Mucosa of rectum (tissue), 2 donors: ENCODE measurements around the gene CELSR2.

Experiments
- H3K27ac ChIP-seq, 2 donors: one replicate each; pipeline ENCODE4 v1.7.0; 2013; ENCODE audit warnings: inconsistent platforms in 2 of 2, low read depth in 2 of 2, low read length in 2 of 2
- H3K27me3 ChIP-seq, 2 donors: one replicate each; pipeline ENCODE4 v1.7.0; 2013; ENCODE audit warnings: low read length in 2 of 2; ENCODE audit not compliant: control insufficient read depth in 2 of 2, insufficient read depth in 2 of 2
- H3K36me3 ChIP-seq, 2 donors: one replicate each; pipeline ENCODE4 v1.7.0; 2013; ENCODE audit warnings: low read length in 2 of 2; ENCODE audit not compliant: control insufficient read depth in 2 of 2, insufficient read depth in 2 of 2
- H3K4me1 ChIP-seq, 2 donors: one replicate each; pipeline ENCODE4 v1.7.0; 2013; ENCODE audit warnings: low read length in 2 of 2, mild to moderate bottlenecking in 1 of 2; ENCODE audit not compliant: control insufficient read depth in 2 of 2, insufficient read depth in 2 of 2
- H3K4me3 ChIP-seq, 2 donors: one replicate each; pipeline ENCODE4 v1.7.0; 2013; ENCODE audit warnings: low read length in 2 of 2
- H3K9ac ChIP-seq, 2 donors: one replicate each; pipeline ENCODE4 v1.7.0; 2013; ENCODE audit warnings: low read length in 2 of 2, low read depth in 1 of 2, mild to moderate bottlenecking in 1 of 2
- H3K9me3 ChIP-seq, 2 donors: one replicate each; pipeline ENCODE4 v1.7.0; 2013; ENCODE audit warnings: low read length in 2 of 2; ENCODE audit not compliant: control insufficient read depth in 2 of 2
- donor health status: healthy.
- donor health status: Normal muscosa, but diverticular disease.

CELSR2 gene

GRCh38 chr1:109256971-109257681 lies 7.8 kb downstream of the CELSR2 start:
- Histone ChIP-seq H3K9ac (no peak overlapping the region), H3K9me3 (no peaks in the 10 kb centered on the region), H3K27ac (no peak overlapping the region), H3K36me3 (no peaks in the 10 kb centered on the region), H3K4me3 (no peak overlapping the region), H3K4me1 (peaks cover 4% of the 10 kb centered on the region in 2 donors), H3K27me3 (no peaks in the 10 kb centered on the region)

- Histone ChIP-seq H3K9ac (no peak overlapping the region), H3K4me1 (peaks cover 4% of the 10 kb centered on the region in 2 donors), H3K36me3 (no peaks in the 10 kb centered on the region), H3K27me3 (no peaks in the 10 kb centered on the region), H3K4me3 (no peak overlapping the region), H3K9me3 (no peaks in the 10 kb centered on the region), H3K27ac (no peak overlapping the region)
Observed at GRCh38 chr1:109257682-109258421, 8.5 kb downstream of the CELSR2 start.

DNA sequence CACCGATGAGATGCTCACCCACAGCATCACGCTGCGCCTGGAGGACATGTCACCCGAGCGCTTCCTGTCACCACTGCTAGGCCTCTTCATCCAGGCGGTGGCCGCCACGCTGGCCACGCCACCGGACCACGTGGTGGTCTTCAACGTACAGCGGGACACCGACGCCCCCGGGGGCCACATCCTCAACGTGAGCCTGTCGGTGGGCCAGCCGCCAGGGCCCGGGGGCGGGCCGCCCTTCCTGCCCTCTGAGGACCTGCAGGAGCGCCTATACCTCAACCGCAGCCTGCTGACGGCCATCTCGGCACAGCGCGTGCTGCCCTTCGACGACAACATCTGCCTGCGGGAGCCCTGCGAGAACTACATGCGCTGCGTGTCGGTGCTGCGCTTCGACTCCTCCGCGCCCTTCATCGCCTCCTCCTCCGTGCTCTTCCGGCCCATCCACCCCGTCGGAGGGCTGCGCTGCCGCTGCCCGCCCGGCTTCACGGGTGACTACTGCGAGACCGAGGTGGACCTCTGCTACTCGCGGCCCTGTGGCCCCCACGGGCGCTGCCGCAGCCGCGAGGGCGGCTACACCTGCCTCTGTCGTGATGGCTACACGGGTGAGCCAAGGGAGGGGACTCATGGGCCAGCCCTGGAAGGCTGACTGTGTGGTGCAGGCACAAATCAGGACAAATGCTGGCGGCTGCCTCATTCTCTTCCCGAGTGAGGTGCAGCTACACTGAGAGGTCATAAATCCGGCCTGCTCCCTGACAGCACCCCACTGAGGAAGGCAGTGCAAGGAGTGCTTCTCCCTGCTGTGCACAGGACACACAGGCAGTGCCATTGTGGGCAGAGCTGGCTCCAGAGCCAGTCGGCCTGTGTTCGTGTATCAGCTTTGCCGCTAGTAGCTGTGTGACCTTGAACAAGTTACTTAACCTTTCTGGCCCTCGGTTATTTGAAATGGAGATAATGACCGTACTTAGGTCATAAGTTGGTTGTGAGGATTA lies 9.4 kb downstream of the CELSR2 start:
- no peaks in the 10 kb centered on the region for H3K36me3 ChIP-seq
- H3K27ac ChIP-seq = no peak overlapping the region
- H3K9me3 ChIP-seq = no peaks in the 10 kb centered on the region
- H3K9ac ChIP-seq = no peak overlapping the region
- H3K27me3 ChIP-seq = no peaks in the 10 kb centered on the region
- H3K4me1 ChIP-seq = peaks cover 4% of the 10 kb centered on the region in 2 donors
- no peak overlapping the region for H3K4me3 ChIP-seq

DNA sequence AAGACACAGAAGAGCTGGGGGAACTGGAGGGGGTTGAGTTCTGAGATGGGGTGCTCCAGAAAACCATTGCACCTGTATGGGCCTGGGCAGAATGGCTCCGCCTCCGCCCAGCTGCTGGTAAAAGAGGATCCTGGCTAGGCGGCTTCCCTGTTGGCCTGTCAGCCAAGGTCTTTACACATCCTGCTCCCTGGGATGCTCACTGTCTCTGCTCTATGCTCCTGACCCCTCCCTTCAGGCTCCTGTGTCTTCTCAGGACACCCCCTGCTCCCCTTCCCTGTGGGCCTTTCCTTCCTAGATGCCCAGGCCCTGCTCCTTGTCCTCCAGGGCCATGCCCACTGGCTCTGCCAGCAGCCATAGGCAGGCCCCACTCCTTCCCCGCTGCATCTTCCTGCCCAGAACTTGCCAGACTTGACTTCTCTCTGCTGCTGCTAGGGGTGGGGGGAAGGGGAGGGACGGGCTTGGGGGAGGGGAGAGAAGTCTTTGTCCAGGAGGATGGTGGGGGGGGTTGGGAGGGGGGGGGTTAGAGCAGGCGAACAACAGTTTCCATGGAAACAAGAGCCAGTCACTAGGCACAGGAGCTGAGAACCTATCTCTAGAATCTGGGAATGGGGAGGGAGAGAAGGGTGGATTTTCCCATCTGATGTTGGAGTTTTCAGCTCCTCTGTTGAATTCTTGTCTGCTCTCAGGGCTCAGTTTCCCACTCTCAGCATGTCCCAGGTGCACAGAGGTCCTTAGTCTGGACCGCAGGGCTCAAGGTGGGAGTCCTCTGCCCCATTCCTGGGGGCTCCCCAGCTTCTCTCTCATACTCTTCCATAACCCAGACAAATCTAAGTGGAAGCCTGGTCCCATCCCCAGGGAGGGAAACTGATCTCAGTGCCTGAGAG lies 10.6 kb downstream of the CELSR2 start:
- no peaks in the 10 kb centered on the region for H3K9me3 ChIP-seq
- no peak overlapping the region for H3K27ac ChIP-seq
- H3K4me1 ChIP-seq = no peaks in the 10 kb centered on the region
- no peaks in the 10 kb centered on the region for H3K27me3 ChIP-seq
- no peak overlapping the region for H3K4me3 ChIP-seq
- no peaks in the 10 kb centered on the region for H3K36me3 ChIP-seq
- no peak overlapping the region for H3K9ac ChIP-seq

DNA sequence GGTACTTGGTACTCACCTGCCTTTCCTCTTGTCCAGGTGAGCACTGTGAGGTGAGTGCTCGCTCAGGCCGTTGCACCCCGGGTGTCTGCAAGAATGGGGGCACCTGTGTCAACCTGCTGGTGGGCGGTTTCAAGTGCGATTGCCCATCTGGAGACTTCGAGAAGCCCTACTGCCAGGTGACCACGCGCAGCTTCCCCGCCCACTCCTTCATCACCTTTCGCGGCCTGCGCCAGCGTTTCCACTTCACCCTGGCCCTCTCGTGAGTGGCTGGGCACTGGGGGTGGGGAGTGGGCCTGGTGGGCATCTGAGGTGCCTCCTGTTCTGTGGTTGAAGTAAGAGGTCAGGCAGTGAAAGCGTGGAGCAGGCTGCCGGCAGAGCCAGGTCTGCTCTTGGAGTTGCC lies 11.7 kb downstream of the CELSR2 start:
- no peaks in the 10 kb centered on the region for H3K36me3 ChIP-seq
- no peak overlapping the region for H3K27ac ChIP-seq

GRCh38 chr1:109261578-109261977 lies 12.2 kb downstream of the CELSR2 start:
- Histone ChIP-seq H3K36me3 (no peaks in the 10 kb centered on the region), H3K9ac (no peak overlapping the region), H3K27ac (no peak overlapping the region), H3K4me1 (no peaks in the 10 kb centered on the region), H3K9me3 (no peaks in the 10 kb centered on the region), H3K4me3 (no peak overlapping the region), H3K27me3 (no peaks in the 10 kb centered on the region)

More for the DNA sequence above, 11.7 kb downstream of the CELSR2 start:
- Histone ChIP-seq H3K27me3 (no peaks in the 10 kb centered on the region), H3K4me1 (no peaks in the 10 kb centered on the region), H3K4me3 (no peak overlapping the region), H3K9me3 (no peaks in the 10 kb centered on the region), H3K9ac (no peak overlapping the region)

GRCh38 chr1:109262231-109263055 lies 13.1 kb downstream of the CELSR2 start:
- no peaks in the 10 kb centered on the region for H3K4me1 ChIP-seq

GRCh38 chr1:109263234-109263596 lies 13.9 kb downstream of the CELSR2 start:
- Histone ChIP-seq H3K9ac (no peak overlapping the region), H3K27ac (no peak overlapping the region), H3K4me1 (no peaks in the 10 kb centered on the region), H3K9me3 (no peaks in the 10 kb centered on the region), H3K4me3 (no peak overlapping the region), H3K36me3 (no peaks in the 10 kb centered on the region), H3K27me3 (no peaks in the 10 kb centered on the region)

More at GRCh38 chr1:109262231-109263055, 13.1 kb downstream of the CELSR2 start:
- Histone ChIP-seq H3K9me3 (no peaks in the 10 kb centered on the region), H3K9ac (no peak overlapping the region), H3K36me3 (no peaks in the 10 kb centered on the region), H3K4me3 (no peak overlapping the region), H3K27me3 (no peaks in the 10 kb centered on the region), H3K27ac (no peak overlapping the region)
